Trophoblast cell (in vitro differentiated cells and primary cell): Measurements from ENCODE around the gene CEP131.

ENCODE experiments used
- DNase-seq, 2 donors: peaks; one replicate each; pipeline ENCODE4 v3.0.0-alpha.2; 2016
- H2AFZ ChIP-seq: 2 replicates; pipeline ENCODE4 v1.6.1; 2013; ENCODE audit warnings: low read length, moderate library complexity, mild to moderate bottlenecking; ENCODE audit not compliant: insufficient read depth, poor library complexity
- H2AK5ac ChIP-seq: 2 replicates; pipeline ENCODE4 v1.6.1; 2013; ENCODE audit warnings: mild to moderate bottlenecking, low read length
- H2BK120ac ChIP-seq: 2 replicates; pipeline ENCODE4 v1.6.1; 2013; ENCODE audit warnings: low read length, mild to moderate bottlenecking, moderate library complexity; ENCODE audit not compliant: insufficient read depth, poor library complexity
- H2BK12ac ChIP-seq: 2 replicates; pipeline ENCODE4 v1.6.1; 2013; ENCODE audit warnings: mild to moderate bottlenecking, low read length, moderate library complexity
- H2BK5ac ChIP-seq: 2 replicates; pipeline ENCODE4 v1.6.1; 2013; ENCODE audit warnings: low read length, low read depth, moderate library complexity, mild to moderate bottlenecking; ENCODE audit not compliant: poor library complexity
- H3K14ac ChIP-seq: 2 replicates; pipeline ENCODE4 v1.6.1; 2013; ENCODE audit warnings: mild to moderate bottlenecking, low read length
- H3K18ac ChIP-seq: 2 replicates; pipeline ENCODE4 v1.6.1; 2013; ENCODE audit warnings: mild to moderate bottlenecking, low read length
- H3K23ac ChIP-seq: 2 replicates; pipeline ENCODE4 v1.6.1; 2013; ENCODE audit warnings: low read length
- H3K27ac ChIP-seq: 2 replicates; pipeline ENCODE4 v1.5.1; 2013; ENCODE audit warnings: low read depth, mild to moderate bottlenecking, inconsistent platforms, low read length, moderate library complexity
- H3K27me3 ChIP-seq: 2 replicates; pipeline ENCODE4 v1.6.1; 2013; ENCODE audit warnings: inconsistent platforms, mild to moderate bottlenecking, low read length, moderate library complexity; ENCODE audit not compliant: insufficient read depth
- H3K36me3 ChIP-seq, 2 experiments: 1 replicate in 1 of 2; 2 replicates in 1 of 2; pipeline ENCODE4 v1.6.1; 2013; ENCODE audit warnings: low read length in 2 of 2, mild to moderate bottlenecking in 2 of 2, moderate library complexity in 1 of 2; ENCODE audit not compliant: insufficient read depth in 2 of 2, control insufficient read depth in 1 of 2
- H3K4ac ChIP-seq: 2 replicates; pipeline ENCODE4 v1.6.1; 2013; ENCODE audit warnings: low read depth, mild to moderate bottlenecking, low read length, moderate library complexity
- H3K4me1 ChIP-seq, 2 experiments: 1 replicate in 1 of 2; 2 replicates in 1 of 2; pipeline ENCODE4 v1.6.1; 2013; ENCODE audit warnings: low read length in 2 of 2, mild to moderate bottlenecking in 2 of 2, moderate library complexity in 1 of 2; ENCODE audit not compliant: insufficient read depth in 2 of 2, control insufficient read depth in 1 of 2
- H3K4me2 ChIP-seq: 2 replicates; pipeline ENCODE4 v1.6.1; 2013; ENCODE audit warnings: inconsistent platforms, mild to moderate bottlenecking, low read length, moderate library complexity
- H3K4me3 ChIP-seq: 2 replicates; pipeline ENCODE4 v1.5.1; 2013; ENCODE audit warnings: mild to moderate bottlenecking, low read depth, low read length, inconsistent platforms
- H3K79me1 ChIP-seq: one replicate; pipeline ENCODE4 v1.6.1; 2013; ENCODE audit warnings: low read length
- H3K79me2 ChIP-seq: 2 replicates; pipeline ENCODE4 v1.6.1; 2013; ENCODE audit warnings: low read length, mild to moderate bottlenecking; ENCODE audit not compliant: control insufficient read depth, insufficient read depth, poor library complexity
- H3K9ac ChIP-seq: 2 replicates; pipeline ENCODE4 v1.6.1; 2013; ENCODE audit warnings: mild to moderate bottlenecking, low read length
- H3K9me3 ChIP-seq: 2 replicates; pipeline ENCODE4 v1.6.1; 2013; ENCODE audit warnings: low read depth, mild to moderate bottlenecking, control low read depth, inconsistent platforms, low read length; ENCODE audit not compliant: insufficient read depth
- H4K12ac ChIP-seq: 2 replicates; pipeline ENCODE4 v1.6.1; 2013; ENCODE audit warnings: low read depth, mild to moderate bottlenecking, low read length, moderate library complexity
- H4K8ac ChIP-seq: 2 replicates; pipeline ENCODE4 v1.6.1; 2013; ENCODE audit warnings: low read depth, mild to moderate bottlenecking, low read length, moderate library complexity
- H4K91ac ChIP-seq: one replicate; pipeline ENCODE4 v1.6.1; 2013; ENCODE audit warnings: low read depth, mild to moderate bottlenecking, low read length, moderate library complexity
- WGBS: extraction: QIAGEN DNeasy Blood & Tissue Kit; methylation state at CpG from one replicate; pipeline ENCODE4 v1.1.7; 2013; ENCODE audit warnings: missing lambda C conversion rate; ENCODE audit not compliant: insufficient read length, insufficient coverage; ENCODE audit errors: extremely low coverage; 5-methylcytosine and 5-hydroxymethylcytosine counted together

The CEP131 gene

GRCh38 chr17:81233316-81233715 lies 10.6 kb upstream of the CEP131 start:
- Histone ChIP-seq H2BK5ac (no peak overlapping the region), H2AK5ac (no peak overlapping the region), H3K27me3 (no peaks in the 10 kb centered on the region), H3K36me3 (peaks cover 30 to 37% of the 10 kb centered on the region in 2 experiments), H4K8ac (no peak overlapping the region), H4K12ac (no peak overlapping the region), H2AFZ (no peak overlapping the region), H3K4me1 (peaks cover 3 to 8% of the 10 kb centered on the region in 2 experiments), H3K79me1 (no peaks in the 10 kb centered on the region), H2BK120ac (no peak overlapping the region), H3K27ac (no peak overlapping the region), H3K9ac (no peak overlapping the region), H3K4ac (no peak overlapping the region), H3K23ac (no peak overlapping the region), H3K79me2 (no peaks in the 10 kb centered on the region), H2BK12ac (no peak overlapping the region), H3K4me3 (no peak overlapping the region), H3K14ac (no peak overlapping the region), H3K9me3 (peaks cover 4% of the 10 kb centered on the region), H3K4me2 (no peak overlapping the region), H4K91ac (no peak overlapping the region), H3K18ac (no peak overlapping the region)
- no peak for DNase-seq
- WGBS: no CpG with 5 or more reads among the region's 17 CpGs

GRCh38 chr17:81232616-81233241 lies 10.0 kb upstream of the CEP131 start:
- no peak overlapping the region for H3K4me3 ChIP-seq
- no peak for DNase-seq
- H4K91ac ChIP-seq: no peak overlapping the region

GRCh38 chr17:81231766-81232581 lies 9.2 kb upstream of the CEP131 start:
- Histone ChIP-seq H3K14ac (no peak overlapping the region), H3K79me1 (no peaks in the 10 kb centered on the region), H2BK120ac (no peak overlapping the region), H3K4me3 (no peak overlapping the region), H2AFZ (no peak overlapping the region), H3K18ac (no peak overlapping the region), H3K79me2 (no peaks in the 10 kb centered on the region), H3K9ac (no peak overlapping the region), H3K4me1 (peaks cover 0 to 4% of the 10 kb centered on the region in 2 experiments), H3K27me3 (no peaks in the 10 kb centered on the region), H3K4ac (no peak overlapping the region), H3K9me3 (peaks cover 4% of the 10 kb centered on the region), H3K4me2 (no peak overlapping the region), H3K27ac (no peak overlapping the region), H3K36me3 (peaks cover 30 to 37% of the 10 kb centered on the region in 2 experiments), H4K91ac (no peak overlapping the region), H4K8ac (no peak overlapping the region), H3K23ac (no peak overlapping the region), H2BK12ac (no peak overlapping the region), H2AK5ac (no peak overlapping the region), H4K12ac (no peak overlapping the region), H2BK5ac (no peak overlapping the region)
- no peak for DNase-seq
- WGBS: no CpG with 5 or more reads among the region's 43 CpGs

More at GRCh38 chr17:81232616-81233241, 10.0 kb upstream of the CEP131 start:
- no peak overlapping the region for H4K8ac ChIP-seq
- H3K27me3 ChIP-seq: no peaks in the 10 kb centered on the region
- H3K4me1 ChIP-seq: peaks cover 0 to 4% of the 10 kb centered on the region in 2 experiments
- H3K14ac ChIP-seq: no peak overlapping the region
- H3K9ac ChIP-seq: no peak overlapping the region
- H3K4me2 ChIP-seq: no peak overlapping the region
- no CpG with 5 or more reads among the region's 19 CpGs for WGBS
- H2BK12ac ChIP-seq: no peak overlapping the region
- H3K27ac ChIP-seq: no peak overlapping the region
- no peak overlapping the region for H2AK5ac ChIP-seq
- H3K18ac ChIP-seq: no peak overlapping the region
- no peak overlapping the region for H2BK5ac ChIP-seq
- H3K23ac ChIP-seq: no peak overlapping the region
- H4K12ac ChIP-seq: no peak overlapping the region
- peaks cover 30 to 37% of the 10 kb centered on the region in 2 experiments for H3K36me3 ChIP-seq
- H3K4ac ChIP-seq: no peak overlapping the region
- no peak overlapping the region for H2AFZ ChIP-seq
- H2BK120ac ChIP-seq: no peak overlapping the region
- H3K9me3 ChIP-seq: peaks cover 4% of the 10 kb centered on the region
- no peaks in the 10 kb centered on the region for H3K79me2 ChIP-seq
- H3K79me1 ChIP-seq: no peaks in the 10 kb centered on the region

GRCh38 chr17:81231121-81231645 lies 8.4 kb upstream of the CEP131 start:
- Histone ChIP-seq H3K4me1 (peaks cover 0 to 4% of the 10 kb centered on the region in 2 experiments), H3K14ac (no peak overlapping the region), H3K18ac (no peak overlapping the region), H3K79me2 (no peaks in the 10 kb centered on the region), H4K12ac (no peak overlapping the region), H3K36me3 (peaks cover 30 to 37% of the 10 kb centered on the region in 2 experiments), H4K8ac (no peak overlapping the region), H2BK120ac (no peak overlapping the region), H2BK12ac (no peak overlapping the region), H3K9me3 (peaks cover 4% of the 10 kb centered on the region), H3K4me3 (no peak overlapping the region), H3K27me3 (no peaks in the 10 kb centered on the region), H2AK5ac (no peak overlapping the region), H3K4ac (no peak overlapping the region), H3K9ac (no peak overlapping the region), H2BK5ac (no peak overlapping the region), H3K27ac (no peak overlapping the region), H3K4me2 (no peak overlapping the region), H2AFZ (no peak overlapping the region), H3K23ac (no peak overlapping the region), H3K79me1 (no peaks in the 10 kb centered on the region), H4K91ac (no peak overlapping the region)
- no CpG with 5 or more reads among the region's 31 CpGs for WGBS
- DNase-seq: no peak
